22Rv1 (cell line): ENCODE results near the gene BSPRY.

Experiments
- ZFX ChIP-seq: fragments of 450-650 bp; IDR thresholded peaks from 2 replicates; pipeline ENCODE4 v1.6.1; 2017; ENCODE audit warnings: antibody characterized with exemption, borderline replicate concordance
- TF ChIP-seq, protein P1 (sequence below): fragments of 450-650 bp; IDR thresholded peaks from 2 replicates; pipeline ENCODE4 v1.5.1; 2017; ENCODE audit warnings: mild to moderate bottlenecking

DNA sequence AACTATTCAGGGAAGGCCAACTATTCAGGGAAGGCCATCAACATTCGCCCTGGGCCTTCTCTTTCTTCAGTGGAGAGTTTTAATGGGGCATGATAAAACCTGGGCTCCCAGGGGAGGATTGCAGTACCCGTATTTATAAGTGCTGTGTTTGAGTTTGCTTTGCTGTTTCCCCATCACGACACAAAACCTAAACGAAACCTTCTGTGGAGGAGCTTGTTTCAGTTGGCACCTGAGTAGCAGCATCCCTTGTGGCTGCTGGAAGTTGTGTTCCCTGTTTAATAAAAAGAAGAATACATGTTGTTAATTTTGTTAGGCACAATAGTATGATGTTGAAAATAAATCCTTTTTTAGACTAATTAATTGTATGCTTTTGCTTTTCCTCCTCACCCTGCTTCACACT is 17.6 kb upstream of the BSPRY start:
- TF ChIP-seq, protein P1, sequence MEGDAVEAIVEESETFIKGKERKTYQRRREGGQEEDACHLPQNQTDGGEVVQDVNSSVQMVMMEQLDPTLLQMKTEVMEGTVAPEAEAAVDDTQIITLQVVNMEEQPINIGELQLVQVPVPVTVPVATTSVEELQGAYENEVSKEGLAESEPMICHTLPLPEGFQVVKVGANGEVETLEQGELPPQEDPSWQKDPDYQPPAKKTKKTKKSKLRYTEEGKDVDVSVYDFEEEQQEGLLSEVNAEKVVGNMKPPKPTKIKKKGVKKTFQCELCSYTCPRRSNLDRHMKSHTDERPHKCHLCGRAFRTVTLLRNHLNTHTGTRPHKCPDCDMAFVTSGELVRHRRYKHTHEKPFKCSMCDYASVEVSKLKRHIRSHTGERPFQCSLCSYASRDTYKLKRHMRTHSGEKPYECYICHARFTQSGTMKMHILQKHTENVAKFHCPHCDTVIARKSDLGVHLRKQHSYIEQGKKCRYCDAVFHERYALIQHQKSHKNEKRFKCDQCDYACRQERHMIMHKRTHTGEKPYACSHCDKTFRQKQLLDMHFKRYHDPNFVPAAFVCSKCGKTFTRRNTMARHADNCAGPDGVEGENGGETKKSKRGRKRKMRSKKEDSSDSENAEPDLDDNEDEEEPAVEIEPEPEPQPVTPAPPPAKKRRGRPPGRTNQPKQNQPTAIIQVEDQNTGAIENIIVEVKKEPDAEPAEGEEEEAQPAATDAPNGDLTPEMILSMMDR, result no peak
- no peak for TF ChIP-seq ZFX
